ENCODE data around the gene TBL3.
"Not testable (repeated sequence)": the region's sequence is repeated elsewhere in the genome, so short reads cannot be mapped to it uniquely, and the experiment has no call there.

The TBL3 gene

DNA sequence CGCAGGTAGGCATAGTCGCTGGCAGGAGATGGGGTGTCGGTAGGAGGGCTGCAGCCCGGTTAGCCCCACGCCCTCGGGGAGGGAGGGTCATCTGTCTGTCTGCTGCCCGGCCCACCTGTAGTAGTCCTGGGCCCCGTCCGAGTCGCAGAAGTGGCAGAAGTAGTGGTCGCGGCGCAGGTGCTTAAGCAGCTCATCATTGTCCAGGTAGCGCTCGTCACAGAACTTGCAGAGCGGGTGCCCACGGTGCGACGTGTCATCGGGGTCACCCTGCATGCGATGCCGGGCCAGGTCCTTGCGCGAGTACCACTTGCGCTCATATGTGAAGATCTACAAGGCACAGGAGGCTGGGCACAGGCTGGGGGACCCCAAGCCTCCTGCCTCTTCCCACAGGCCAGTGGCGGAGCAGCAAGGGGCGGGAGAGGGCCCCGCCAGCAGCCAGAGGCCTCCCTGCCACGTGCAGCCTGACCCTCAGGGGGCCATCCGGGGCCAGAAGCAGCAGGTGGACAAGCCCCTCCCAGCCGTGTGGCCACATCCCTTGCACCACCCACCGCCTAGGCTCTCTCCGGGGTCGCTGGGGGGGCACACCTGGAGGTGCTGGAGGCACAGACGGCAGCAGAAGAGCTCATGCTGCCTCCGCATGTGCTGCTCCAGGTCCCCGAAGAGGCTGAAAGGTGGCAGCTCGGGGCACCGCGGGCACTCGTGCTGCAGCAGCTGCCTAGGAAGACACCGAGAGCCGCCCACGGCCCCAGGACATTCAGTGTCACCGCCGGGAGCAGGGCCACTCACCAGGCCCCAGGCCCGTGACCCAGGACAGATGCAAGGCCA lies 30.8 kb downstream of the TBL3 start:
- no peak for DNase-seq

DNA sequence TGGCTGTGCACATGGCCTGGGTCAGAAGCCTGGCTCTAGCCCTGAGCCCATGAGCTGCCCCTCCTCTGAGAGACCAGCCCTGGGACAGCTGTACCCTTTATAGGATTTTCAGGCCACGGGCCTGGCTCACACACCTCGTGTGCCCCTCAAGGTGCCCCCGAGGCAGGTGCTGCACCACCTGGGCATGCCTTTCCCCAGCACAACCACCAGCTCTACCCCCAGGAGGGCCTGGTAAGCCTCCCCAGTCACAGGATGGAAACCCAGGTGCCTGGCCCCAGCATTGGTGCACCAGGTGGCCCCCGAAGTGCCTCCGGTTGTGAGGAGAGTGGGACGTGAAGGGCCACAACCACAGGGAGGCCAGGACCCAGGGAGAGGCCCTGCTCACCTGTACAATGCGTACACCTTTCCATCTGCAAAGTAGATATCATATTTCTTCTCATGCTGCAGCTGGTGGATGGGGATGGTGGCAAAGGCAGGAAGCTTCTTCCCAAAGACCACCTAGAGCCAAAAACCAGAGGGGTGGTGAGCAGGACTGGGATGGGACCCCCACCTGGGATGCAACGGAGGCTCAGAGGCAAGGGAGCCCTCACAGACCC lies 31.5 kb downstream of the TBL3 start:
- no peak for DNase-seq

DNA sequence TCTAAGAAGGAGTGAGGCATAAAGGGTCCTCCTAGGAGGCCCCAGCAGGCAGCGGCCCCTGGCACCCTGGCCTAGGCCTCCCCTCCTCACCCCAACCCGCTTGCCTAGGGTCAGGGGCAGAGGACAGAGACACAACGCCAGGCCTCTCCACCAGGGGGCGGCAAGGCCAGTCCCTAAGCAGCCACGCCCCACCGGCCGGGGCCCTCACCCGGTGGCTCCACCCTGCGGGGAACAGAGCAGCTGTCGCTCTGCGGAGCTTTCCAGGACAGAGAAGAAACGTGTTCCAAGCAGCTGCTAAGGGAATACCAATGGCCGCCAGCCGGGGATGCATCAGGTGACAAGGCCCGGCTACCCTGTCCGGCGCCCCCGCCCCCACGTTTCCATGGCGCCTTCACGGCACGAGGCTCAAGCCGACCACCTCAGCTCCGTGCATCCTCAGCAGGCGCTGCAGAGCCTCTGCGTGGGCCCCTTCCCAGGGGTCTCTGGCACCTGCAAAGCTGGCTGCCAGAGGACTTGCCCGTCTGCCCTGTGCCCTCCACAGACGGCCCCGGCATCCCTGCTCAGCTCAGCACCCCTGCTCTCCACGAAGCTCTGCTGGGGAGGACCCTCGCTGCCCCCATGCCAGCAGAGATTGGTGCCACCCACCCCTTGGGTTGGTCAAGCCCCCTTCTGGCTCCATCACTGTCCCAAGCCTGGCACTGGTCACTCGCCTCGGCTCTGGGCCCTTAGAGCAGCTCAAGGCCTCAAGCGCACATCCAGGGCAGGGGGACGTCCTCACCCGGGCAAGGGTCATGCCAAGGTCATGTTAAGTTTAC lies 32.2 kb downstream of the TBL3 start:
- peak; percentile 99 for DNase-seq

DNA sequence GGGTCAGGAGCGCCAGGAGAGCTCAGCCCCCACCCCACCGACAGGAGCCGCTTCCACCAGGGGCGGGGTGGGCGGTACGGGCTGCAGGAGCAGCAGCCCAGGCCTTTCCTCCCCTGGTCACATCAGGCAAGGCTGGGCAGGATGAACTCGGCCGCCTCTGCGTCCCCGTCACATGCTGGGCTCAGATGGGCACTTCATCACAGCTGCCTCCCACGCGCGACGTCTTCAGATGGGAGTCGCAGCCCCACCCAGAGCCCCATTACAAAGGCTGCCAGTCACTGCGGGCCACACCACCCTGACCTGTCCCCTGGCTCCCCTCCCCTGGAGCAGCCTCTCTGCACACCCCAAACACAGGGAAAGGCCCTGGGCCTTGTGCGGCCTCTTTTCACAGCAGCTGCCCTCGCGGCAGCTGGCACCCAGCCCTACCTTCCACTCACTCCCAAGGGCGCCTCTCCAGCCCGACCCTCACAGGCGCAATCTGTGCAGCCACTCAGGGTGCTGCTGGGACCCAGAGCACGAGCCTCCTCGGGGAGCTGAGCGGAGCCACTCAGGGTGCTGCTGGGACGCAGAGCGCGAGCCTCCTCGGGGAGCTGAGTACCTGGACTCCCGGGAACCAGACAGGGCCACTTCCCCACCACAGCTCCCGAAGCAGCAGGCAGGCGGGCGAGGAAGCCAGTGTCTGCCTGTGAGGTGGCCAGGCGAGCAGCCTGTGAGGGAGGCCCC lies 33.1 kb downstream of the TBL3 start:
- DNase-seq: peak; percentile 58

DNA sequence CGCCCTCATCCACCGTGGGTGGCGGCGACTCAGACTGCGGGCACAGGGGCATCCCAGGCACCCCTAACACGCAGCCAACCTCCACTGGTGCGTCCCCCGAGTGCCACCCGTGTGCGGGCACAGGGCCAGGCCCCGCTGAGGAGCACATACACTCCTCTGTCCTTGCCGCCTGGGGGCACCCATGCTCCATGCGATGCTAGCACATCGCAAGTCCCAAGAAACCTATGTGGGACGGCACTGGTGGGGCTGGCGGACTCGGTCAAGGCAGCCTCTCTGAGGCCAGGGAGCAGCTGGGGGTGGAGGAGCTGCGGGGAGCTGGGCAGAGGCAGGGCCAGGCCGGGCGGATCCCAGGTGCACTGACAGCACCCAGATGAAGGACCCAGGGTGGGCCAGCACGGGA lies 33.8 kb downstream of the TBL3 start:
- peak; percentile 47 for DNase-seq

DNA sequence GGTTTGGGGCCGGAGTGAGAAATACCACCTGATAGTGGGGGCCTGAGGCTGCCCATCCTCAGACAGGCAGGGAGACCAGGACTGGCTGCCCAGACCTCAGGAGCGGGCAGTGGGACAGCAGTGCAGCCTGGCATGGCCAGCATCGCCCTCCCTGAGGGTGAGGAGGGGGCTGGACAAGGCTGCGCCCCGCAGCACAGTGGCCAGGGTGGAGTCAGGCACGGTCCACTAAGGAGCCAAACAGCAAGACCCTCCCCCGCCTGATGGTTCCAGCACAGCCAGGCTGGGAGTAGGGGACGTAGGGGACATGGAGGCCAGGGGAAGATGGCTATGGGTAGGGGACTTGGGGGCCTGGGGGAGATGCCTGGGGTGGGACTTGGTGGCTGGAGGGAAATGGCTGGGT lies 34.5 kb downstream of the TBL3 start:
- no peak for DNase-seq

DNA sequence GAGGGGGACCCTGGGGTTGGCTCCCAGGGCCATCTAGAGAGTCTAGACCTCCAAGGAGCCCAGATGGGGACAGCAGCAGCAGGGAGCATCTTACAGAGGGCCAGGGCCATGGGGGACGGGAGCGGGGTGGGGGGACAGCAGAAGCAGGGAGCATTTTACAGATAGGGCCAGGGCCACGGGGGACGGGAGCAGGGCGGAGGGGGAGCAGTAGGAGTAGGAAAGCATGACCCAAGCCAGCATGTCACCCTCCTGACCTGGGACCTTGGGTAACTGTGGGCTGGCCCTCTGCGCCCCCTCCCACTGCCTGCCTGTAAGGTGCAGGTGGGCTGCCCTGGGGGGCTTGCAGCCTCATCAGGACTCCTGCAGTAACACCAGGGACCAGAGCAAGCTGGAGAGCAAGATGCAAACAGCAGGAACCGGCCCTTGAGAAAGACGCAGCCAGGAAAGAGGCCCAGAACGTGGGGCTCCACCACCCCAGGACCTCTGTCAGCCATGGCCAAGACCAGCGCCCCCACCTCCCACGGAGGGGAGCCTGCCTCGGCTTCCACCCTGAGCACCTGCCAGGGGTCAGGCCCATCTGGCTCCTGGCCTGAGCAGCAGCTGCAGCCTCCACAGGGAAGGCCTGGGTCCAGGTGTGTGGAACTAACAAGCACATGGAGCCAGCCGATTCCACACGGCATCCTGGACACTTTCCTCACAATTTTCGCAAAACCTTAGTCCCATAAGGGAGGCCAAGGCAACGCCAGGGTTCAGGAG lies 35.4 kb downstream of the TBL3 start:
- no peak for DNase-seq

DNA sequence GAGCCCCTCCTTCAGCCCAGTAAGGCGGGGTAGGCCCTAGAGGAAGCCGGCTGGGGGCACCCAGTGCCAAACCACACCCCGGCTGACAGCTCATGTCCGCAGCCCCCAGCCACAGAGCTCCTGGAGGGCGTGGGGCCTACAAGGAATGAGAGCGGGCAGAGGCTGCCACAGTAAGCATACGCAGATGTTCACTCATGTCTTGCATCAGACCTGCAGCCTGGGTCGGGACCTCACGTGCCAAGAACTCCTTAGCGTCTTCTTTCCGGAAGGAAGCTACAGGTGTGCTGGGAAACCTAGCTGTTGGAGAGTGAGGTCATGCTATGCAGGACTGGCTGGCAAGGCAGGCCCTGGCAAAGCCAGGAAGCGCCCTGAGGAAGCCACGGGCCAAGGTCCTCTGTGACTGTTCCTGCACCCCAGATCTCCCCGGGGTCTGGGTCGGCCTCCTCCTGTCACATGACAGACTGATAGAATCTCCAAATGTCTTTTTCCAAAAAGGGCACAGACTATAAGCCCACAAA lies 36.2 kb downstream of the TBL3 start:
- DNase-seq: no peak

DNA sequence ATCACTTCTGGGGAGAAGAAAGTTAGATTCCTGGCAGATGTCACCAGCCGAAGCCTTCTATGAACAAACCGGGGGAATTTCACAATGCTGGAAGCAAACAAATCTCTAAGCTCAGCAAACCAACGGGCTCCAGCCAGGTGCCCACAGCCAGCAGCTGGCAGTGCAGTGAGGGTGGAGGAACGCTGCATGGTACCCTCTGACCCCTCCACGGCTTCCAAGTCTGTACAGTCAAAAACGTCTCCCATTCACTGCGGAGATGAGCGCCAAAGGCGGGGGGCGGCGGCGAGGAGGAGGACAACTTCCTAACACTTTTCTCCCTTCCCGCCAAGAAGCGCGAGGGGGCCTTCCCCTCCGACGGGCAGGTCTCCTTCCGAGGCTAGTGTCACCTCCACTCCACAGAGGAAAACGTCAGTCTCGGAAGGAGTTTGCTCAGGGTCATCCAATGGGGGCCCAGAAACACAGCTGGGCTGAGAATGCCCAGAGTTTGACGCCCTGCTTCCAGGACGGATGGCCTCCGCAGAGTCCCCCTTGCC lies 36.8 kb downstream of the TBL3 start:
- peak; percentile 53 for DNase-seq

DNA sequence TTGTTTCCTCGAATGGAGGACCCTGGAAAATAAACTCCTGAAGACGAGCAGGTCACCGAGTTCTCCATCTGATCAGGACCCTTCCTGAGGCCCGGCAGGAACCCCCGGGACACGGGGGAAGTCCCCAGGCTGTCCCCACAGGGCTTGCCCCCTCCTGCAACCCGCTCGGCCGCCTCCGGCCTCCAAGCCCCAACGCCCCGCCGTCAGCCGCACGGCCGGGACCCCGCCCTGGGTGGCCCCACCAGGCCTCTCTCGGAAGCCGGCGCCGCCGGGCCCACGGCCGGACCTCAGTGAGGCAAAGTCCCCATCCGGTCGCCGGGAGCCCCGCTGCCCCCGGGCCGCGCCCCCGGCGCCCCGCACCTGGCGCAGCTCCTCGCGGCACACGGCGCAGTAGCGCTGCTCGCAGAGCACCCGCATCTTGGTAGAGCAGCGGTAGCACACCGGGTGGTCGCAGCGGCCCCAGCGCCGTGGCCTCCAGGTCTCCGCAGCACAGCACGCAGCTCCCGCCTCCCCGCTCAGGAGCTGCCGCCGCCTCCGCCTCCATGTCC lies 37.4 kb downstream of the TBL3 start:
- DNase-seq: no peak

DNA sequence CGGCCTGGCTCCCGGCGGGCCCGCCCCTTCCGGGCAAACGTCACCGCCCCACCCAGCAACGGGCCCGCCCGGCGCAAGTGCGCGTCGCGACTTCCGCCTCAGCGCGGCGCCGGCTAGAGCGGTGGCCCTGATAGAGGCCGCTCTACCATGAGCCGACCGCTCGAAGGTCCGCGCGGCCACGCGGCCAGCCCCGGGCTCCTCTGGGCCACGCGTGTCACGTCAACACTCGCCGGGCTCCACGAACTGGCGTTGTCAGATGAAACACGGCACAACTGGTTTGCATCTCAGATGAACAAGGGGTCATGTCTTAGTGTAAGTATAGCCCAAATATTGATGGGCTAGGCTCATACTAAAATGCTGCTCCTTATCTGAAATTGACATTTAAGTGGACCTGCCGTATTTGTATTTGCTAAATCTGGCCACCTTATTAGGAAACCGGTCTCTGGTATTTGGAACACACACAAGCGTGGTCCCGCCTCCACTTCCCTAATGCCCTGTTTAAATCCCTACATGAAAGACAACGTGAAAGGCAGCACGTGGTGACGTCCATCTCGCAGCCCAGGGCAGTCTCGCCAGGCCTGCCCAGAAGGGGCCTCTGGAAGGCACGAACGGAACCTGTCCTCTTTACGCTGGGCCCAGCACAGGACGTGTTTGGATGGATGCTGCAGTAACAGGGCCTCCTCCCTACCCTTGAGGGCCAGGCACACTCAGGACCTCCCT lies 38.1 kb downstream of the TBL3 start, which contains the start of gene ZNF598:
ZNF598 (minus strand) TSS at position 31 of the 720 bp plus-strand sequence.
- DNase-seq: peak; percentile 91

DNA sequence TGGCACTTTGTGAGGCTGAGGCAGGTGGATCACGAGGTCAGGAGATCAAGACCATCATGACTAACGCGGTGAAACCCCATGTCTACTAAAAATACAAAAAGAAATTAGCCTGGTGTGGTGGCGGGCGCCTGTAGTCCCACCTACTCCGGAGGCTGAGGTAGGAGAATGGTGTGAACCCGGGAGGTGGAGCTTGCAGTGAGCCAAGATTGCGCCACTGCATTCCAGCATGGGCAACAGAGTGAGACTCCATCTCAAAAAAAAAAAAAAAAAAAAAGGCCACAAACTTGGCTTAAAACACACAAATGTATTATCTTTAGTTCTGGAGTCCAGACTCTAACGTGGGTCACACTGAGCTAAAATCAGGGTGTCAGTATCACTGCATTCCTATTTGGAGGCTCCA lies 39.9 kb downstream of the TBL3 start:
- not testable (repeated sequence) for DNase-seq

DNA sequence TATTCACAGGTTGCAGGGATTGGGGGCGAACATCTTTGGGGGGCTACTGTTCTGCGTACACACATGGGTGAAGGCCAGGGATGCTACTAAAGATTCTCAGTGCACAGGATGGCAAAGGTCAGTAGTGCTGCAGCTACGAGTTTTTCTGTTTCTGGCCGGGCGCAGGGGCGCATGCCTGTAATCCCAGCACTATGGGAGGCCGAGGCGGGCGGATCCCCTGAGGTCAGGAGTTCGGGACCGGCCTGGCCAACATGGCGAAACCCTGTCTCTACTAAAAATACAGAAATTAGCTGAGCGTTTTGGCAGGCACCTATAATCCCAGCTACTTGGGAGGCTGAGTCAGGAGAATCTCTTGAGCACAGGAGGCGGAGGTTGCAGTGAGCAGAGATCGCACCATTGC lies 41.7 kb downstream of the TBL3 start:
- DNase-seq: no peak

DNA sequence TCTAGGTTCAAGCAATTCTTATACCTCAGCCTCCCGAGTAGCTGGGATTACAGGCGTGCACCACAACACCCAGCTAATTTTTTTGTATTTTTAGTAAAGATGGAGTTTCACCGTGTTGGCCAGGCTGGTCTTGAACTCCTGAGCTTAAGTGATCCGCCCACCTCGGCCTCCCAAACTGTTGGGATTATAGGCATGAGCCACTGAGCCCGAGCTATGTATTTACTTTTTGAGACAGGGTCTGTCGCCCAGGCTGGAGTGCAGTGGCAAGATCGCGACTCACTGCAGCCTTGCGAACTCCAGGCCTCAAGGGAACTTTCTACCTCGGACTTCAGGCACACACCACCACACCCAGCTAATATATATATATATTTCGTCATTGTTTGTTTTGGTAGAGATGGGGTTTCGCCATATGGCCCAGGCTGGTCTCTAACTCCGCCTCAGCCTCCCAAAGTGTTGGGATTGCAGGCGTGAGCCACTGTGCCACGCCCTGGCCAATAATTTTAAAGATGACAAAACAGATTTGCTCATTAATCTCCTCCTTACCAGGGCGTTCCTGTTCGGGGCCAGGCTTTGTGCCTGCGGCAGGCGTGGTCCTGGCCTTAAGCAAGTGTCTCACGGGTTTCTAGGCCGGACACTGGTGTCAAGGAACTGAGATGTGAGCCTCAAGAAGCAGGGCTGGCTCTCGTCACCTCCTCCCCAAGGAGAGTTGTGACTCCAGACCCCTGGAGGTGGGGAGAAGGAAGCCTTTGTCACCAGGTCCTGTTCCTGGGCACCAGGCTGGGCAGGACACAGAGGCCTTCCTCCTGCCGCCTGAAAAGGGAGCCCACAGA lies 43.5 kb downstream of the TBL3 start:
- peak; percentile 92 for DNase-seq

DNA sequence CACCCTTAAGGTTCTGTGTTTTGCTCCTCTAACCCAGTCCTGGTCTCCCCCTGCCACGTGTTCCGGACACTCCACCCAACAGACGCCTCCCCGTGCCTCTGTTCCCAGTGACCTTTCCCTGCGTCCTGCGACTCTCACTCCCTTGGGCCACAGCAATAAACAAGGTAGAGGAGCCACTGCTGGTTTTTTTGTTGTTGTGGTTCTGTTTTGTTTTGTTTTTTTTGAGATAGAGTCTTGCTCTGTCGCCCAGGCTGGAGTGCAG lies 44.0 kb downstream of the TBL3 start:
- no peak for DNase-seq

DNA sequence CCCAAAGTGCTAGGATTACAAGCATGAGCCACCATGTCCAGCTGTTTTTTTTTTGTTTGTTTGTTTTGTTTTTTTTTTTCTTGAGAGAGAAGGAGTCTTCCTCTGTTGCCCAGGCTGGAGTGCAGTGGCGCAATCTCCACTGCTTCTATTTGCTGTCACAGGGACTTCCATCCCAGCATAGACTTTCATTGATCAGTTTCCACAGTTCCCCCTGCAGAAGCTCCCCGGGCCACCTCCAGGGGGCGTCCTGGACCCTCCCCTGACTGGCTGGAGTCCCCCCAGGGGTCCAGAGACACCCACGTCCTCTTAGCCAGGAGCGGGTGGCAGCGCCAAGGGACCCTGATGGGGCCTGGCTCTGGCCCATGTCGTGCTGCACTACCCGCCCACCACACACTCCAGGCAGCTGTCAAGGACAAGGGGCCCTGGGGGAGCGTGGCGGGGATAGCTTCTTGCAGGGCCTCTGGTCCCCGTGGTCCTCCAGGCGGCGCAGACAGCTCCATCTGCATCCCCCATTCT lies 44.6 kb downstream of the TBL3 start:
- peak; percentile 63 for DNase-seq

DNA sequence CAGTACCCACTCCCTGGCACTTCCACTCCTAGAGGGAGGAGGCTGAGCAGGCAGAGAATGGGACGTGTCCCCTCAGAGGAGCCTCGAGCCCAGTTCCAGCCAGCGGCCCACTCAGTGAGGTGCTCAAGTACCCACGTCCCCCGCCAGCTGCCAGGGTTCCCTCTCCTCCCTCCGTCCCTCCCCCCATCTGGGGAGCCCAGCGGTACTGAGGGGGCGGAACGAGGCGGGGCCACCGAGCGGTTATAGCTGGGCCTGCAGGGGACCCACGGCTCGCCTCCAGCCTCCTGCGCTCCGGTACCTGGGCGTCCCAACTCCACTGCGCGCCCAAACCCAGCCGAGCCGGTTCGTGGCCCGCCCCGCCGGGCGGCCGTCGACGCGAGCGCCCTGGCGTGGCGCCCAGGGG lies 47.7 kb downstream of the TBL3 start, which contains the start of gene NPW:
NPW (plus strand) TSS at position 268 of the 403 bp plus-strand sequence.
- peak; percentile 78 for DNase-seq

DNA sequence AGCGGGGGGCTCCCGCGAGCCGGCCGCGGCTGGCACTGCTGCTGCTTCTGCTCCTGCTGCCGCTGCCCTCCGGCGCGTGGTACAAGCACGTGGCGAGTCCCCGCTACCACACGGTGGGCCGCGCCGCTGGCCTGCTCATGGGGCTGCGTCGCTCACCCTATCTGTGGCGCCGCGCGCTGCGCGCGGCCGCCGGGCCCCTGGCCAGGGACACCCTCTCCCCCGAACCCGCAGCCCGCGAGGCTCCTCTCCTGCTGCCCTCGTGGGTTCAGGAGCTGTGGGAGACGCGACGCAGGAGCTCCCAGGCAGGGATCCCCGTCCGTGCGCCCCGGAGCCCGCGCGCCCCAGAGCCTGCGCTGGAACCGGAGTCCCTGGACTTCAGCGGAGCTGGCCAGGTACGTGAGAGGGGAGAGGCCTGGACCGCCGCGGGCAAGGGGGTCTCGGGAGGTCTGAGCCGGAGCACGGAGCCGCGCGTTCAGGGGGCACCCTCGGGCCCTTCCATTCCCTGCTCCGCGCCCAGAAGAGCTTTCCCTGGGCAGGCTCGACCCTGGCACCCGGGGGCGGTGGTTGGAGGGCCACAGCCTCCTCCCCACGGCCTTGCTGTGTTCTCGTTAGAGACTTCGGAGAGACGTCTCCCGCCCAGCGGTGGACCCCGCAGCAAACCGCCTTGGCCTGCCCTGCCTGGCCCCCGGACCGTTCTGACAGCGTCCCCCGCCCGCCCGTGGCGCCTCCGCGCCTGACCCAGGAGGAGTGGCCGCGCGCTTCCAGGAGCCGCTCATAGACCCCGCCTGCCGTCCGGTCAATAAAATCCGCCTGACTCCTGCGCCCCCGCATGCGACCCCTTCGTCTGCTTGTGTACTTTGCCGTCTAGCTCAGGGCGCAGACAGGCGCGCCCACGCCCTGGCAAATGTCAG lies 48.3 kb downstream of the TBL3 start:
- peak; percentile 55 for DNase-seq

DNA sequence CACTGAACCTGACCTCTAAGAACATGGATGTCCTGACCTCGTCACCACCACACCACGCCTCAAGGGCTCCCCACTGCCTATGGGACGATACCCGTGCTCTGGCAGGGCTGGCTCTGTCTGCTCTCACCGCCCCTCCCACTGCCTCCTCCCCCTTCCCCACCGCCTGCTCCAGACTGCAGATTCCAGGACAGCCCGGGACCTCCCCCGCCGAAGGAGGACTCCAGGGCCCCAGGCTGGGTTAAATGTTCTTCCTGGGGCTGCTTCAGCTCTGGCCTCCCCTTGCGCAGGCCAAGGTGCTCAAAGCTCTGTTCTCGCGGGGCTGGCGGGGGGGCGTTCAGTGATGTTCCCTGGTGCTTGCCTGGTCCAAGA lies 50.9 kb downstream of the TBL3 start:
- DNase-seq: no peak
